WTC11 (cell line): ENCODE measurements around the gene FHOD3. TPM values are rescaled to one million over a fixed set of nuclear protein-coding genes. Genes with fewer than 3 reads are reported as not detected.

Source experiments
- ATAC-seq: fragments of 200-7000 bp; cut with Tn5 transposase; 2 replicates; pipeline ENCODE4 v1.10.0; 2021; ENCODE audit warnings: mild to moderate bottlenecking, moderate library complexity
- CTCF ChIA-PET: fragments of 300-600 bp; sonication (Branson Sonifier 250); formaldehyde crosslinking; loops from one replicate; lab custom pipeline; 2021; ENCODE audit warnings: antibody characterized with exemption; lab: Charles Lee
- POLR2A ChIA-PET: fragments of 350-600 bp; sonication (Branson Sonifier 250); formaldehyde crosslinking; loops from one replicate; lab custom pipeline; 2021; ENCODE audit warnings: antibody characterized with exemption; lab: Charles Lee
- DNase-seq: peaks from one replicate; pipeline ENCODE4 v3.0.0; 2021; ENCODE audit warnings: low spot score
- H3K27ac Mint-ChIP-seq: 2 replicates; pipeline ENCODE4 v1.8.0; 2021; ENCODE audit warnings: mixed read lengths
- H3K27me3 Mint-ChIP-seq: 2 replicates; pipeline ENCODE4 v1.8.0; 2021; ENCODE audit warnings: low read depth, mild to moderate bottlenecking, moderate library complexity, mixed read lengths
- H3K36me3 Mint-ChIP-seq: 2 replicates; pipeline ENCODE4 v1.8.0; 2021; ENCODE audit warnings: mixed read lengths
- H3K4me1 Mint-ChIP-seq: 2 replicates; pipeline ENCODE4 v1.8.0; 2022; ENCODE audit warnings: mixed read lengths
- H3K4me3 Mint-ChIP-seq: 2 replicates; pipeline ENCODE4 v1.8.0; 2021; ENCODE audit warnings: mild to moderate bottlenecking, moderate library complexity, mixed read lengths
- H3K9me3 Mint-ChIP-seq: 2 replicates; pipeline ENCODE4 v1.8.0; 2021; ENCODE audit warnings: mixed read lengths
- ATF3 ChIP-seq: sonication (generic); formaldehyde crosslinking; conservative IDR thresholded peaks from 2 replicates; pipeline ENCODE4 v1.8.1; 2022; ENCODE audit warnings: mild to moderate bottlenecking, missing genetic modification reagents
- CREM ChIP-seq: sonication (generic); formaldehyde crosslinking; IDR thresholded peaks from 2 replicates; pipeline ENCODE4 v1.8.1; 2022; ENCODE audit warnings: mild to moderate bottlenecking, missing genetic modification reagents, moderate library complexity
- ELF4 ChIP-seq: sonication (generic); formaldehyde crosslinking; IDR thresholded peaks from 2 replicates; pipeline ENCODE4 v1.8.1; 2022; ENCODE audit warnings: low read depth, mild to moderate bottlenecking, moderate library complexity, missing genetic modification reagents
- HMGA2 ChIP-seq: fragments of 250-450 bp; sonication (Bioruptor Pico); IDR thresholded peaks from 2 replicates; pipeline ENCODE4 v1.4.0; 2021; ENCODE audit warnings: mild to moderate bottlenecking, moderate library complexity
- MYBL2 ChIP-seq: sonication (generic); formaldehyde crosslinking; IDR thresholded peaks from 2 replicates; pipeline ENCODE4 v1.8.1; 2023; ENCODE audit warnings: mild to moderate bottlenecking, moderate library complexity, missing genetic modification reagents
- NFATC4 ChIP-seq: fragments of 250-450 bp; sonication (Bioruptor Pico); IDR thresholded peaks from 2 replicates; pipeline ENCODE4 v1.9.0; 2021; ENCODE audit warnings: mild to moderate bottlenecking
- OVOL2 ChIP-seq: fragments of 250-450 bp; sonication (Bioruptor Pico); IDR thresholded peaks from 2 replicates; pipeline ENCODE4 v1.9.0; 2021; ENCODE audit warnings: mild to moderate bottlenecking, borderline replicate concordance
- PRDM15 ChIP-seq: sonication (generic); formaldehyde crosslinking; IDR thresholded peaks from 2 replicates; pipeline ENCODE4 v1.8.0; 2022; ENCODE audit warnings: missing genetic modification reagents
- PRRX2 ChIP-seq: fragments of 250-450 bp; sonication (Bioruptor Pico); IDR thresholded peaks from 2 replicates; pipeline ENCODE4 v1.8.0; 2021; ENCODE audit warnings: mild to moderate bottlenecking
- SOX15 ChIP-seq: fragments of 250-450 bp; sonication (Bioruptor Pico); IDR thresholded peaks from 2 replicates; pipeline ENCODE4 v1.9.0; 2021; ENCODE audit warnings: mild to moderate bottlenecking
- ZNF396 ChIP-seq: fragments of 250-450 bp; sonication (Bioruptor Pico); IDR thresholded peaks from 2 replicates; pipeline ENCODE4 v1.8.0; 2021; ENCODE audit warnings: mild to moderate bottlenecking, moderate library complexity, borderline replicate concordance
- ZNF423 ChIP-seq: fragments of 250-450 bp; sonication (Bioruptor Pico); IDR thresholded peaks from 2 replicates; pipeline ENCODE4 v2.1.2; 2022; ENCODE audit warnings: mild to moderate bottlenecking, moderate library complexity
- ZNF532 ChIP-seq: fragments of 250-450 bp; sonication (Bioruptor Pico); IDR thresholded peaks from 2 replicates; pipeline ENCODE4 v1.9.0; 2021; ENCODE audit warnings: mild to moderate bottlenecking, borderline replicate concordance
- ZNF671 ChIP-seq: fragments of 250-450 bp; sonication (Bioruptor Pico); IDR thresholded peaks from 2 replicates; pipeline ENCODE4 v1.8.0; 2021; ENCODE audit warnings: mild to moderate bottlenecking
- total RNA-seq: library from RNA; stranded (reverse); gene quantifications from 3 replicates; pipeline ENCODE4 v1.2.3, GENCODE V29; 2021
- TF ChIP-seq, protein P1 (sequence below): sonication (generic); formaldehyde crosslinking; IDR thresholded peaks from 2 replicates; pipeline ENCODE4 v1.8.0; 2022; ENCODE audit warnings: mild to moderate bottlenecking, missing genetic modification reagents
- TF ChIP-seq, protein P2 (sequence below): sonication (generic); formaldehyde crosslinking; IDR thresholded peaks from 2 replicates; pipeline ENCODE4 v1.8.1; 2023; ENCODE audit warnings: mild to moderate bottlenecking, missing genetic modification reagents, moderate library complexity
- TF ChIP-seq, protein P3 (sequence below): fragments of 250-450 bp; sonication (Bioruptor Pico); IDR thresholded peaks from 2 replicates; pipeline ENCODE4 v1.9.0; 2021; ENCODE audit warnings: mild to moderate bottlenecking
- TF ChIP-seq, protein P4 (sequence below): fragments of 250-450 bp; sonication (Bioruptor Pico); IDR thresholded peaks from 2 replicates; pipeline ENCODE4 v1.9.0; 2021; ENCODE audit warnings: moderate library complexity, mild to moderate bottlenecking, inconsistent platforms, borderline replicate concordance
- TF ChIP-seq, protein P5 (sequence below): fragments of 250-450 bp; sonication (Bioruptor Pico); IDR thresholded peaks from 2 replicates; pipeline ENCODE4 v2.1.2; 2022; ENCODE audit warnings: mild to moderate bottlenecking, moderate library complexity

FHOD3 gene
- total RNA-seq, 1 experiment from 2014 or later: 3.8 TPM

- TF ChIP-seq, protein P1, sequence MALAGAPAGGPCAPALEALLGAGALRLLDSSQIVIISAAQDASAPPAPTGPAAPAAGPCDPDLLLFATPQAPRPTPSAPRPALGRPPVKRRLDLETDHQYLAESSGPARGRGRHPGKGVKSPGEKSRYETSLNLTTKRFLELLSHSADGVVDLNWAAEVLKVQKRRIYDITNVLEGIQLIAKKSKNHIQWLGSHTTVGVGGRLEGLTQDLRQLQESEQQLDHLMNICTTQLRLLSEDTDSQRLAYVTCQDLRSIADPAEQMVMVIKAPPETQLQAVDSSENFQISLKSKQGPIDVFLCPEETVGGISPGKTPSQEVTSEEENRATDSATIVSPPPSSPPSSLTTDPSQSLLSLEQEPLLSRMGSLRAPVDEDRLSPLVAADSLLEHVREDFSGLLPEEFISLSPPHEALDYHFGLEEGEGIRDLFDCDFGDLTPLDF (CRISPR knock-in tag): no peak
- no peak for TF ChIP-seq ZNF423 (CRISPR knock-in tag)
- no peak for TF ChIP-seq OVOL2 (CRISPR knock-in tag)
- TF ChIP-seq SOX15: no peak
- TF ChIP-seq, protein P2, sequence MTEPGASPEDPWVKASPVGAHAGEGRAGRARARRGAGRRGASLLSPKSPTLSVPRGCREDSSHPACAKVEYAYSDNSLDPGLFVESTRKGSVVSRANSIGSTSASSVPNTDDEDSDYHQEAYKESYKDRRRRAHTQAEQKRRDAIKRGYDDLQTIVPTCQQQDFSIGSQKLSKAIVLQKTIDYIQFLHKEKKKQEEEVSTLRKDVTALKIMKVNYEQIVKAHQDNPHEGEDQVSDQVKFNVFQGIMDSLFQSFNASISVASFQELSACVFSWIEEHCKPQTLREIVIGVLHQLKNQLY (CRISPR knock-in tag): no peak
- TF ChIP-seq ELF4 (CRISPR knock-in tag): no peak
Measured at GRCh38 chr18:36269157-36269556, 28.4 kb upstream of the FHOD3 start (continued).

- H3K27me3 Mint-ChIP-seq: no peaks in the 10 kb centered on the region
- POLR2A ChIA-PET: no interaction called here
- TF ChIP-seq, protein P3, sequence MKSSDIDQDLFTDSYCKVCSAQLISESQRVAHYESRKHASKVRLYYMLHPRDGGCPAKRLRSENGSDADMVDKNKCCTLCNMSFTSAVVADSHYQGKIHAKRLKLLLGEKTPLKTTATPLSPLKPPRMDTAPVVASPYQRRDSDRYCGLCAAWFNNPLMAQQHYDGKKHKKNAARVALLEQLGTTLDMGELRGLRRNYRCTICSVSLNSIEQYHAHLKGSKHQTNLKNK (CRISPR knock-in tag): no peak
- TF ChIP-seq NFATC4 (CRISPR knock-in tag) (no peak), ATF3 (CRISPR knock-in tag) (no peak), ELF4 (CRISPR knock-in tag) (no peak), HMGA2 (CRISPR knock-in tag) (peak; percentile 93), MYBL2 (CRISPR knock-in tag) (no peak)
- TF ChIP-seq, all 79 proteins: peak for 1
- no peak for ATAC-seq
- CTCF ChIA-PET: no interaction called here
- DNase-seq: no peak
- Mint-ChIP-seq H3K4me1 (peaks cover 20% of the 10 kb centered on the region), H3K27ac (no peak overlapping the region), H3K9me3 (no peaks in the 10 kb centered on the region; the same call in 1 of the 2 replicates), H3K36me3 (peaks cover 4% of the 10 kb centered on the region; the same call in 1 of the 2 replicates), H3K4me3 (no peak overlapping the region)
Measured at GRCh38 chr18:36271153-36271552, 26.4 kb upstream of the FHOD3 start.

- ATAC-seq (no peak), DNase-seq (no peak)
- Mint-ChIP-seq H3K36me3 (peaks cover 4% of the 10 kb centered on the region; the same call in 1 of the 2 replicates), H3K9me3 (no peaks in the 10 kb centered on the region; the same call in 1 of the 2 replicates), H3K4me3 (no peak overlapping the region), H3K27ac (no peak overlapping the region), H3K4me1 (0 out of 2 replicates have a peak, but pooled peaks cover 2% of the 10 kb centered on the region), H3K27me3 (no peaks in the 10 kb centered on the region; the same call in 1 of the 2 replicates)
- ChIA-PET POLR2A (no interaction called here), CTCF (no interaction called here)
- TF ChIP-seq, protein P4, sequence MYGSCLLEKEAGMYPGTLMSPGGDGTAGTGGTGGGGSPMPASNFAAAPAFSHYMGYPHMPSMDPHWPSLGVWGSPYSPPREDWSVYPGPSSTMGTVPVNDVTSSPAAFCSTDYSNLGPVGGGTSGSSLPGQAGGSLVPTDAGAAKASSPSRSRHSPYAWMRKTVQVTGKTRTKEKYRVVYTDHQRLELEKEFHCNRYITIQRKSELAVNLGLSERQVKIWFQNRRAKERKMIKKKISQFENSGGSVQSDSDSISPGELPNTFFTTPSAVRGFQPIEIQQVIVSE (CRISPR knock-in tag): no peak
- no peak for TF ChIP-seq ZNF396 (CRISPR knock-in tag)
- no peak for TF ChIP-seq CREM (CRISPR knock-in tag)
- TF ChIP-seq, protein P5, sequence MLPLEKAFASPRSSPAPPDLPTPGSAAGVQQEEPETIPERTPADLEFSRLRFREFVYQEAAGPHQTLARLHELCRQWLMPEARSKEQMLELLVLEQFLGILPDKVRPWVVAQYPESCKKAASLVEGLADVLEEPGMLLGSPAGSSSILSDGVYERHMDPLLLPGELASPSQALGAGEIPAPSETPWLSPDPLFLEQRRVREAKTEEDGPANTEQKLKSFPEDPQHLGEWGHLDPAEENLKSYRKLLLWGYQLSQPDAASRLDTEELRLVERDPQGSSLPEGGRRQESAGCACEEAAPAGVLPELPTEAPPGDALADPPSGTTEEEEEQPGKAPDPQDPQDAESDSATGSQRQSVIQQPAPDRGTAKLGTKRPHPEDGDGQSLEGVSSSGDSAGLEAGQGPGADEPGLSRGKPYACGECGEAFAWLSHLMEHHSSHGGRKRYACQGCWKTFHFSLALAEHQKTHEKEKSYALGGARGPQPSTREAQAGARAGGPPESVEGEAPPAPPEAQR (CRISPR knock-in tag): no peak
- no peak for TF ChIP-seq ZNF532
- TF ChIP-seq PRDM15 (CRISPR knock-in tag): no peak
- TF ChIP-seq ZNF671 (CRISPR knock-in tag): no peak
- no peak for TF ChIP-seq PRRX2 (CRISPR knock-in tag)
Measured at GRCh38 chr18:36273347-36273746, 24.2 kb upstream of the FHOD3 start.
